Heart left ventricle (tissue), 16 donors: Measurements from ENCODE around the gene RAB11FIP5. TPM values are rescaled to one million over a fixed set of nuclear protein-coding genes. Genes with fewer than 3 reads are reported as not detected.

Experiments
- ATAC-seq, 4 donors: fragments of 200-7000 bp; cut with Tn5 transposase; one replicate each; pipeline ENCODE4 v1.9.1; 2020 to 2022; ENCODE audit warnings: moderate library complexity in 4 of 4, mild to moderate bottlenecking in 3 of 4, moderate number of reproducible peaks in 1 of 4
- DNase-seq, 5 donors: peaks; one replicate each; pipeline ENCODE4 v3.0.0-alpha.2; 2020
- H3K27ac ChIP-seq, 12 donors: fragments of 200-600 bp; sonication (generic) in 4 of 12; one replicate each; pipeline versions ENCODE4 v1.5.0 to v1.8.0; 2016 to 2022; ENCODE audit warnings: mild to moderate bottlenecking in 2 of 12
- H3K27me3 ChIP-seq, 9 donors: fragments of 200-600 bp; sonication (generic) in 2 of 9; one replicate each; pipeline versions ENCODE4 v1.5.1 to v1.8.0; 2016 to 2022; ENCODE audit warnings: mild to moderate bottlenecking in 3 of 9
- H3K36me3 ChIP-seq, 9 donors: fragments of 200-600 bp; sonication (generic) in 2 of 9; one replicate each; pipeline versions ENCODE4 v1.5.0 to v1.8.0; 2018 to 2022; ENCODE audit warnings: mild to moderate bottlenecking in 2 of 9
- H3K4me1 ChIP-seq, 12 donors: fragments of 200-600 bp; sonication (generic) in 4 of 12; one replicate each; pipeline versions ENCODE4 v1.5.0 to v1.8.0; 2016 to 2022; ENCODE audit warnings: mild to moderate bottlenecking in 3 of 12
- H3K4me3 ChIP-seq, 12 donors: fragments of 200-600 bp; sonication (generic) in 4 of 12; one replicate each; pipeline versions ENCODE4 v1.5.0 to v1.8.0; 2017 to 2022; ENCODE audit warnings: mild to moderate bottlenecking in 9 of 12, moderate library complexity in 4 of 12
- H3K9me3 ChIP-seq, 12 donors: fragments of 200-600 bp; sonication (generic) in 4 of 12; one replicate each; pipeline versions ENCODE4 v1.5.0 to v1.8.0; 2016 to 2022; ENCODE audit warnings: mild to moderate bottlenecking in 1 of 12
- POLR2A ChIP-seq, 2 donors: fragments of 450-650 bp; IDR thresholded peaks; one replicate each; pipeline ENCODE4 v1.6.1; 2017; ENCODE audit warnings: antibody characterized with exemption in 2 of 2, mild to moderate bottlenecking in 2 of 2, moderate library complexity in 2 of 2
- WGBS, 4 donors: extraction: QIAGEN DNeasy Blood & Tissue Kit in 2 of 4; methylation state at CpG; one replicate each; pipeline versions ENCODE4 v1.1.5 to v1.1.7; 2013 to 2018; 5-methylcytosine and 5-hydroxymethylcytosine counted together
- intact Hi-C, 10 donors: fragments of 100-400 bp; cut with DNase I; formaldehyde crosslinking; loops; one replicate each; pipeline versions ENCODE4 v1.11.1 to v1.14.2; 2022
- polyA plus RNA-seq, 2 donors: library from polyadenylated mRNA; stranded (reverse); fragments of 200-250 nt; gene quantifications; one replicate each; pipeline ENCODE4 v1.2.3, GENCODE V29; 2013
- total RNA-seq, 9 donors: library from RNA; depleted of rRNA in 2 of 9; stranded (reverse); fragments of >200 nt in 2 of 9; fragmentation: NEBNext Ultra II Directional in 3 of 9; extraction: Animal tissue kit (Norgen Biotek cat#: 25700) in 3 of 9; gene quantifications; one replicate each; pipeline versions ENCODE4 v1.1.0 to v1.2.4, GENCODE V29; 2016 to 2023
- TF ChIP-seq, protein P1 (sequence below), 12 donors: fragments of 200-600 bp; sonication (generic) in 4 of 12; IDR thresholded peaks; one replicate each; pipeline versions ENCODE4 v1.5.0 to v1.8.0; 2018 to 2022; ENCODE audit warnings: antibody characterized with exemption in 12 of 12, mild to moderate bottlenecking in 5 of 12
- donor health status: ischemic (EF 13 %, LVEDD 7.1; RV severe dilation, severe dysfunction).
- donor health status: healthy with polysubstance abuse.
- donor health status: DM: no; HTN: yes; CAD: no.
- donor health status: DM: no; HTN: no; CAD: no.
- donor health status: ischemic (EF 25% LVEDD 6.9; RV normal size, moderate dysfunction).
- donor health status: ischemic (EF 25% LVEDD 5.7; RV mildly dilated, moderate dysfunction).
- donor health status: healthy.
- donor health status: DM: yes; HTN: yes; CAD: no.
- donor health status: ischemic (EF 35%, LVEDD 5.7; RV mildly dilated, moderate dysfunction).
- donor health status: nonischemic (EF 11% LVEDD 7.7; RV severe dilation, severe dysfunction).
- donor health status: DM: yes; HTN: yes; CAD: no.
- donor health status: PGD.
- donor health status: ischemic (EF 29% LVEDD 5.4; RV normal size, mild dysfunction).
- donor health status: nonischemic (EF 23%, LVEDD 6.1; RV moderate dilation, normal function).

RAB11FIP5 gene
- total and polyA plus RNA-seq, 11 donors: 10.7 to 50.7 (median 24.8) TPM

DNA sequence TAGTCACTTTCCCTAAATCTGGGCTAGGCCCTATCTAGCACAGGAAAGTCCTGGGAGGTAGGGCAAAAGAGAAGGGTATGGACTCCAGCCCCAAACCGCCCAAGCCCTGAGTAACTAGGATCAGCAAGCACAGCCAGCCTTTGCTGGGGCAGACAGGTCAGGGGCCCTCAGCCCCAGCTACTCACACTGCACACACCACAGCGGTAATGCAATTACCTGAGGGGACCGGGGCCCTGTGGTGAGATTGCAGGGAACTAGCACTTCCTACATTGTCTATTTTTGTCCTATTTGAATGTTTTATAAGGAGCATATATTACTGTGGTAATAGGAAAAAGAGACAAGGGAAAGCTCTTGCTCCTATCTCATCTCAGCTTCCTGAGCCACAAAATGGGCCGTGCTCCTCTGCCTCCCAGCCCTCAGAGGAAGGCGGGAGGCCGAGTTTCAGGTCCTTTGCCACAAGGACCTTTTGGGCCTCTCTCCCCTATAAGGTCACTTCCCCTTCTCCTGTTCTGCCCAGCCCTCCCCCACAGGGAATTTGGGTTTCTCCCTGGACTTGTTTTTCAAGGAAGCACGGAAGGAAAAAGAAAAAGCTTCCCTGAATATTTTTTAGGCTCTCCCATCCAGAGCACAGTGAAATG lies 20.5 kb downstream of the RAB11FIP5 start:
- H3K4me3 ChIP-seq: no peak overlapping the region
- 55 to 61% (median 59%) methylated on average over 7 of the region's 7 CpGs for WGBS, 4 donors
- no peak for DNase-seq
- no peak overlapping the region for H3K27ac ChIP-seq
- peaks cover 0 to 17% (median 13%) of the 10 kb centered on the region in 9 donors for H3K36me3 ChIP-seq
- intact Hi-C loops: no loop called here
- H3K4me1 ChIP-seq: peaks cover 3 to 64% (median 43%) of the 10 kb centered on the region in 12 donors
- H3K9me3 ChIP-seq: no peaks in the 10 kb centered on the region
- no peaks in the 10 kb centered on the region for H3K27me3 ChIP-seq
- no peak for ATAC-seq
- TF ChIP-seq, protein P1, sequence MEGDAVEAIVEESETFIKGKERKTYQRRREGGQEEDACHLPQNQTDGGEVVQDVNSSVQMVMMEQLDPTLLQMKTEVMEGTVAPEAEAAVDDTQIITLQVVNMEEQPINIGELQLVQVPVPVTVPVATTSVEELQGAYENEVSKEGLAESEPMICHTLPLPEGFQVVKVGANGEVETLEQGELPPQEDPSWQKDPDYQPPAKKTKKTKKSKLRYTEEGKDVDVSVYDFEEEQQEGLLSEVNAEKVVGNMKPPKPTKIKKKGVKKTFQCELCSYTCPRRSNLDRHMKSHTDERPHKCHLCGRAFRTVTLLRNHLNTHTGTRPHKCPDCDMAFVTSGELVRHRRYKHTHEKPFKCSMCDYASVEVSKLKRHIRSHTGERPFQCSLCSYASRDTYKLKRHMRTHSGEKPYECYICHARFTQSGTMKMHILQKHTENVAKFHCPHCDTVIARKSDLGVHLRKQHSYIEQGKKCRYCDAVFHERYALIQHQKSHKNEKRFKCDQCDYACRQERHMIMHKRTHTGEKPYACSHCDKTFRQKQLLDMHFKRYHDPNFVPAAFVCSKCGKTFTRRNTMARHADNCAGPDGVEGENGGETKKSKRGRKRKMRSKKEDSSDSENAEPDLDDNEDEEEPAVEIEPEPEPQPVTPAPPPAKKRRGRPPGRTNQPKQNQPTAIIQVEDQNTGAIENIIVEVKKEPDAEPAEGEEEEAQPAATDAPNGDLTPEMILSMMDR (IDR thresholded peaks at IDR 0.05): no peak
- no peak for TF ChIP-seq POLR2A (IDR thresholded peaks at IDR 0.05)

DNA sequence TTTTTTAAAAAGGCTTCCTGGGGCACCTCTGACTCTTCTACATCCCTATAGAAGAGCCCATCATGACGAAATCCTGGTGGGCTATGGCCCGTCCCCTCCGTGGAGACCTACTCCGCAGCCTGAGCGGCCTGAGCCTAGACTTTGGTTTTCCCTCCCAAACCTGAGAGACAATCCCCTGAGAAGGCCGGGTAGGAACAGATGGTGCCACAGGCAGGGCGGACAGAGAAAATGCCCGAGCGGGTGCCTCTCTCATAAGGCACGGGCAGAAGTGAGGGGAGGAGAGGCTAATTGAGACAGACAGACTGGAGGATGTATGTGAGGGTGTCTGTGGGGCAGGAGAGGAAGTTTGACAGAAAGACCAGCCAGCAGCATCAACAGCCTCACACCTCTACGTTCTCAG lies 21.1 kb downstream of the RAB11FIP5 start:
- no peaks in the 10 kb centered on the region for H3K9me3 ChIP-seq
- no peak overlapping the region for H3K27ac ChIP-seq
- intact Hi-C loops: no loop called here
- no peak overlapping the region for H3K4me3 ChIP-seq
- ATAC-seq (no peak), DNase-seq (no peak)
- H3K36me3 ChIP-seq: peaks cover 0 to 23% (median 18%) of the 10 kb centered on the region in 9 donors
- peaks cover 3 to 70% (median 44%) of the 10 kb centered on the region in 12 donors for H3K4me1 ChIP-seq
- WGBS, 4 donors: 91 to 96% (median 94%) methylated on average over 11 of the region's 11 CpGs
- no peaks in the 10 kb centered on the region for H3K27me3 ChIP-seq
- TF ChIP-seq, protein P1 (IDR thresholded peaks at IDR 0.05): no peak
- TF ChIP-seq POLR2A (IDR thresholded peaks at IDR 0.05): no peak

DNA sequence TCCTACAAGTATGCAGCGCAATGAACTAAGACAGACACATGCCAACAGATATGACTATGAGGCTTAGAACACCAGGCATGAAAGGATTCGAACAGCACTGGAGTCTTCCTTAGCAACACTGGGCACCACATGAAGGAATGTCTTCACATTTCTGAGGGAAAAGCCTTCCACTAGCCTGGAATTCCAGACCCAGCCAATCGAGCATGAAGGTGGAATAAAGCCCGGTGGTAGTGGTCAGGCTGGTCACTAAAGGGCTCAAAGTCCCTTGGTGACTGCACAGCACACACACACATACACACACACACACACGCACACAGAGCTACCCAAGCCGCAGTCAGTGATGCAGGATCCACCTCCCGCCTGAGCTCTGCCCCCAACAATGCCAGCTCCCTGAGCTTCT lies 21.6 kb downstream of the RAB11FIP5 start:
- Histone ChIP-seq H3K9me3 (no peaks in the 10 kb centered on the region), H3K27ac (no peak overlapping the region), H3K4me3 (no peak overlapping the region), H3K36me3 (peaks cover 0 to 28% (median 18%) of the 10 kb centered on the region in 9 donors), H3K27me3 (no peaks in the 10 kb centered on the region), H3K4me1 (peaks cover 3 to 72% (median 44%) of the 10 kb centered on the region in 12 donors)
- ATAC-seq: no peak
- TF ChIP-seq, protein P1 (IDR thresholded peaks at IDR 0.05): no peak
- no peak for TF ChIP-seq POLR2A (IDR thresholded peaks at IDR 0.05)
- 83 to 93% (median 90%) methylated on average over 4 to 7 of the region's 7 CpGs for WGBS, 4 donors
- DNase-seq: no peak
- intact Hi-C loops: no loop called here

DNA sequence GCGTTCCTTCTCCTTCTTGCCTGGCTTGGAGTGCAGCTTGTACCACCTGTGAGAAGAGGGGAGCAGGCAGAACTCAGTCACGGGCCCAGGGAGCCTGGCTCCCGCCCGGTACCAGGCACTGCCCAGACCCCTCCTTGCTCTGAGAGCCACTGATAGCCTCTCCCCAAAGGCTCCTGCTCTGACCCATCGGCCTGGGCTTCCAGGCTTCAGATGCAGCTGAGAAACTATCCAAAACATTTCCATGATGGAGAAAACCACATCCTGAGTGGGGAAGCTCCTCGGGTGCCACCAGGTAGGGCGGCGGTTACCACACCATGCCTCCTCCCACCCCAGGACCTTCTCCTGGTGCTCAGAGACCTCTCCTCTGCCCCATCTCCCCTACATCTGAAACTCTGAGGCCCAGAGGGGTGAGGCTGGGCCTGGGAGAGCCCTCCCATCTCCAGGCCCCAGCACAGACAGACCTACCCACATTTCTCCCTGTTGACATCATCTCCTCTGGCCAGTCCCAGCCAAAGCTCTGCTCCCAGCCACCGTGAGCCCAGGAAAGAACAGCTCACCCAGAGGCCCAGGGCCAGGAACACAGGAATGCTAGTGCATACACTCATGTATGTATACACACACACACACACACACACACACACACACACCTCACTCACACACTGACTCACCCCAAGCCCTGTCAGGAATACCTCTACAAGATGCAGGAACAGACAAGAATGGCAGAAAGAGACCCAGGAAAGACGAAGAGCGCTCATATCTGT lies 23.3 kb downstream of the RAB11FIP5 start:
- TF ChIP-seq, protein P1 (IDR thresholded peaks at IDR 0.05): no peak
- TF ChIP-seq POLR2A (IDR thresholded peaks at IDR 0.05): no peak
- peak; percentile 49 to 83 (median 61) for DNase-seq
- intact Hi-C loops: loop anchor here in 7 of 10 donors (5.0 to 10.0 kb wide), 3 partner anchors 88 to 197 kb away; no protein-coding TSS in a partner anchor
- H3K27me3 ChIP-seq: no peaks in the 10 kb centered on the region
- H3K36me3 ChIP-seq: peaks cover 0 to 31% (median 18%) of the 10 kb centered on the region in 9 donors
- peaks cover 3 to 76% (median 42%) of the 10 kb centered on the region in 12 donors for H3K4me1 ChIP-seq
- ATAC-seq: peak; percentile 82 to 89 (median 87)
- H3K9me3 ChIP-seq: no peaks in the 10 kb centered on the region
- WGBS, 4 donors: 77 to 82% (median 82%) methylated on average over 11 of the region's 11 CpGs
- H3K4me3 ChIP-seq: no peak overlapping the region
- peak overlapping the region in 10 of 12 donors; percentile 22 to 74 (median 56) for H3K27ac ChIP-seq
